A204.1 (cell line): ENCODE results near the gene ZBTB7C.

Experiments used
- FAIRE-seq: peaks from 2 replicates; lab custom pipeline; 2012; peaks lifted over from hg19 to GRCh38; lab: Jason Lieb, UNC

Gene ZBTB7C

GRCh38 chr18:48053881-48054816 is 355.0 kb downstream of the ZBTB7C start:
- FAIRE-seq, result no peak

GRCh38 chr18:48052842-48053241 is 356.3 kb downstream of the ZBTB7C start:
- no peak for FAIRE-seq

- no peak for FAIRE-seq
Measured at GRCh38 chr18:48051945-48052840, 357.0 kb downstream of the ZBTB7C start.

- FAIRE-seq, result no peak
Measured at GRCh38 chr18:48050176-48050575, 359.0 kb downstream of the ZBTB7C start.

GRCh38 chr18:48049757-48050156 is 359.4 kb downstream of the ZBTB7C start:
- FAIRE-seq, result no peak

GRCh38 chr18:48048251-48048650 is 360.9 kb downstream of the ZBTB7C start:
- no peak for FAIRE-seq

GRCh38 chr18:48046843-48047242 is 362.3 kb downstream of the ZBTB7C start:
- no peak for FAIRE-seq

- no peak for FAIRE-seq
Measured at GRCh38 chr18:48045744-48046143, 363.4 kb downstream of the ZBTB7C start.

GRCh38 chr18:48044944-48045343 is 364.2 kb downstream of the ZBTB7C start:
- FAIRE-seq, result no peak

GRCh38 chr18:48043166-48043565 is 366.0 kb downstream of the ZBTB7C start:
- FAIRE-seq, result no peak

- FAIRE-seq, result no peak
Measured at GRCh38 chr18:48042431-48042830, 366.8 kb downstream of the ZBTB7C start.

- no peak for FAIRE-seq
Measured at GRCh38 chr18:48040457-48041110, 368.6 kb downstream of the ZBTB7C start.

GRCh38 chr18:48039769-48040215 is 369.4 kb downstream of the ZBTB7C start:
- no peak for FAIRE-seq

- FAIRE-seq, result no peak
Measured at GRCh38 chr18:48038636-48039035, 370.5 kb downstream of the ZBTB7C start.

GRCh38 chr18:48037481-48038271 is 371.5 kb downstream of the ZBTB7C start:
- no peak for FAIRE-seq

GRCh38 chr18:48036641-48037421 is 372.4 kb downstream of the ZBTB7C start:
- FAIRE-seq, result no peak

- no peak for FAIRE-seq
Measured at GRCh38 chr18:48036226-48036625, 373.0 kb downstream of the ZBTB7C start.

- FAIRE-seq, result no peak
Measured at GRCh38 chr18:48035556-48035860, 373.7 kb downstream of the ZBTB7C start.

GRCh38 chr18:48034651-48035555 is 374.3 kb downstream of the ZBTB7C start:
- FAIRE-seq, result no peak
